Suppressor macrophage treated with lipopolysaccharide for 4 hours (primary cell): Measurements from ENCODE around the gene MGST3.
"Not testable (repeated sequence)": the region's sequence is repeated elsewhere in the genome, so short reads cannot be mapped to it uniquely, and the experiment has no call there.

ENCODE experiments used
- DNase-seq: peaks from one replicate; pipeline ENCODE4 v3.0.0-alpha.2; 2020

MGST3 gene

GRCh38 chr1:165659581-165659895 is 28.5 kb downstream of the MGST3 start:
- DNase-seq, result no peak

DNA sequence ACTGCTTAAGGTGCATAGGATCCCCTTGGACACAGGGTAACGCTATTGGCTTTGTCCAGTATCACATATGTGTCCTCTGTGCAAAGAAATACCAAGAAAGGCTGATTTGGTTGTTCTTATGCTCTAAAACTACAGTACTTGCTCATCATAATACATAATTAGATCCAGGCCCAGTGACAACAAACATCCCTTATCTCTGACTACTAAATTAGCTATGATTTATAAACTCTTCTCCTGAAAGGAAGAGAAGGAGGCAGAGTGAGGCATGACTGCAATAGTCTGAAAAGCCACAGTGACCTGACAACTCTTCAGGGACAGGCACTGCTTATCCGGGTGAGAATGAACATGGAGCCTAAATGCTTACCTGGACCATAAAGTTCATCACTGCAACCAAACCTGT is 30.7 kb downstream of the MGST3 start:
- DNase-seq, result no peak

- DNase-seq, result no peak
These were observed 31.2 kb downstream of the MGST3 start for GRCh38 chr1:165662186-165662585.

DNA sequence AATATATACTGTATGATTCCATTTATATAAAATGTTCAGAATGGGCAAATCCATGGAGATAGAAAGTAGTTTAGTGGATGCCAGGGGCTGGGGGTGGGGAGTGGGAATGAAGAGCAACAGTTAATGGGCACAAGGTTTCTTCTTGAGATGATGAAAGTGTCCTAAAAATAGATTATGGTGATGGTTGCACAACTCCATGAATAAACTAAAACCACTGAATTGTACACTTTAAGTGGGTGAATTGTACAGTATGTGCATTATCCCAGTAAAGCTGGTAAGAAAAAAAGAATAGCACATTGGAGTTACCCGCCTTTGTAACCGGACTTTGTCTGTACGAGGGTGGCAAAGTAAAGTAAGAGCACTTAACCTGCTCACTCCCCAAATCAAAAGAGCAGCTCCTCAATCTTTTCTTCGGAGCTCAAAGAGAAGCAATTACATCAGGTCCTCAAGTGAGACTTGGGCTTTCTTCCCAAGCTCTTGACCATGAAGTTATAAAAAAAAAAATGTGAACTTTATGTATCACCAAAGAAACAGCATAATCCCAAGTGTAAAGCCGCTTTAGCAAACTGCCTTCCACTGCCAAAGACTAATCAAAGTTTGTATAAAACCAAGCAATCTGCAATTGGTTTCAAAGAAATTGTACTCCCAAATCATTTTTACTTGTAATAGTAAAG is 35.3 kb downstream of the MGST3 start:
- peak; percentile 25 for DNase-seq

DNA sequence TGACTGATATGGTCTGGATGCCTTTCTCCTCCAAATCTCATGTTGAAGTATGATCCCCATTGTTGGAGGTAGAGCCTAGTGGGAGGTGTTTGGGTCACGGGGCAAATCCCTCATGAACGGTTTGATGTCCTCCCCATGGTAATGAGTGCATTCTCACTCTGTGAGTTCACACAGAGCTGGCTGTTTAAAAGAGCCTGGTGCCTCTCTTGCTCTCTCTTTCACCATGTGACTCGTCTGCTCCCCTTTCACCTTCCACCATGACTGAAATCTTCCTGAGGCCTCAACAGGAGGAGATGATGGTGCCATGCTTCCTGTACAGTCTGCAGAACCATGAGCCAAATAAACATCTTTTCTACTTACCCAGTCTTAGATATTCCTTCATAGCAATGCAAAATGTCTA is 37.1 kb downstream of the MGST3 start:
- DNase-seq, result no peak

GRCh38 chr1:165671526-165671925 is 40.5 kb downstream of the MGST3 start:
- peak; percentile 72 for DNase-seq

- DNase-seq, result peak; percentile 41
These were observed 43.6 kb downstream of the MGST3 start for GRCh38 chr1:165674599-165674998.

GRCh38 chr1:165675794-165676193 is 44.8 kb downstream of the MGST3 start:
- DNase-seq, result no peak

DNA sequence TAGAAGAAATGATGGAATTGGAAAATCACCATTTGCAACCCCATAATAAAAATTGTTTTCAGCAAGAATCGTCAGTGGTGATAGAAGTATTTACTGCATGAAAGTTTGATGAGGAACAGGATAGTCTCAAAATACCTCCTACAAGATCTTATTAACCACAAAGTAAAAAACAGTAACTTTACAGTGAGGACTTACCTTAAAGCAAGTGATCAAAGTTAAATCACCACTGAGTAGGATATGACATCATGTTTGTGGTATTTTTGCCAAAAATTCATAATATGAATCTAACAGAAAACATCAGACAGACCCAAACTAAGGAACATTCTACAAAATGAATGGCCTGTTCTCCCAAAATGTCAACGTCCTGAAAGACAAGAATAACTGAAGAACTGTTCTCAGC is 47.5 kb downstream of the MGST3 start:
- no peak for DNase-seq

GRCh38 chr1:165679282-165680036 is 48.4 kb downstream of the MGST3 start:
- no peak for DNase-seq

DNA sequence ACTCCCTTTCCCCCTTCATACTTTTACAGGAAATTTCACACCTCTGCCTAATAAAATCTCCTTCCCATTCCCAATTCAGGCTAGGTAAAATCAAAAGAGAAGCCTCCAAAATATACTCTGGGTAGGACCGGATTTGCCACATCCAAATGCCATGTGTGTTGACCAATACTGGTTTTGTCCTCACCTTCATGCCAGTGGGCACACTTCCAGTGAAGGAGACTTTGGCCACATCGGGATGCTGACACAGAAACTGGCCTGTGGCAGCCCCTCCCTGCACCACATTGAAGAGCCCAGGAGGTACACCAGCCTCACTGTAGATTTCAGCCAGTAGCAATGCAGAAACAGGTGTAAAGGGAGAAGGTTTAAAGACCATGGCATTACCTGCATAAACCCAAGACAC is 49.3 kb downstream of the MGST3 start:
- DNase-seq, result no peak

DNA sequence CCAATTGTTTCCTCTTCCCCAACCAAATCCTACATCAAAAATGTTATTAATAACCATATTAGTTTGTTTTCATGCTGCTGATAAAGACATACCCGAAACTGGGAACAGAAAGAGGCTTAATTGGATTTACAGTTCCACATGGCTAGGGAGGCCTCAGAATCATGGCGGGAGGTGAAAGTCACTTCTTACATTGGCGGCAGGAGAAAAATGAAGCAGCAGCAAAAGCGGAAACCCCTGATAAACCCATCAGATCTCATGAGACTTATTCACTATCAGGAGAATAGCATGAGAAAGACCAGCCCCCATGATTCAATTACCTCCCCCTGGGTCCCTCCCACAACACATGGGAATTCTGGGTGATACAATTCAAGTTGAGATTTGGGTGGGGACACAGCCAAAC is 49.7 kb downstream of the MGST3 start:
- not testable (repeated sequence) for DNase-seq

- no peak for DNase-seq
These were observed 52.9 kb downstream of the MGST3 start for GRCh38 chr1:165683848-165684485.

- peak; percentile 29 for DNase-seq
These were observed 55.3 kb downstream of the MGST3 start for GRCh38 chr1:165686121-165686970.

DNA sequence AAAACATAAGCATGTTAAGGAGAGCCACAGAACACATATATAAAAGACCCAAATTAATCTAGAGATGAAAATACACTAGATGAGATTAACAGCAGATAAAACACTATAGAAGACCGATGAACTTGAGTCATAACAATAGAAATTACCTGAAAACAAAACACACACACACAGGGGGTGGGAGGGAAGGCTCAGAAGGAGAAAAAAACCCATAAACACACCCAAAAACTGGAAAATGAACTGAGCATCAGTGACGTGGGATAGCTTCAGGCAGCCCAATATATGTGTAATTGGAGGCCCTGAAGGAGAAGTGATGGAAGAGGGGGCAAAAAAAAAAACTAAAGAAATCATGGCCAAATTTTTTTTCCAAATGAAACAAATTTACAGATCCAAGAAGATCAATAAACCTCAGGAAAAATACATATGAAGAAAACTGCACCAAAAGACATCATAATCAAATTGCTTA is 56.0 kb downstream of the MGST3 start:
- no peak for DNase-seq

GRCh38 chr1:165688046-165688445 is 57.0 kb downstream of the MGST3 start:
- DNase-seq, result no peak

DNA sequence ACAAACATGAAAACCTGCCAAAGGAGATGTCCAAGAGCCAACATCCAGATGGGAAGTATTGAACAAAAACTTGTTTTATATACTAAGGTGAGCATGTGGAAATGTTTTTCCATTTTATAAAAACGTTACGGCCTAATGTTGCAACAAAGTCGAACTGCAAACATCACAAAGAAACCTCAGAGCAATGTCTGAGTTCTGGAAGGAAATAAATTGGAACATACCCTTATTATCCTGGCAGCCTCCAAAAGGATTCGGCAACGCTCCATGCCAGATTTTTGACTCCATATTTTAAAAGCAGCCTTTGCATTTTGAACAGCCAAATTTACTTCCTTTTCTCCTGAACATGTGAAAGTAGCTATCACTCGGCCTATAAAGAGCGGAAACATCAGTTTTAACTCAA is 64.0 kb downstream of the MGST3 start:
- DNase-seq, result no peak

DNA sequence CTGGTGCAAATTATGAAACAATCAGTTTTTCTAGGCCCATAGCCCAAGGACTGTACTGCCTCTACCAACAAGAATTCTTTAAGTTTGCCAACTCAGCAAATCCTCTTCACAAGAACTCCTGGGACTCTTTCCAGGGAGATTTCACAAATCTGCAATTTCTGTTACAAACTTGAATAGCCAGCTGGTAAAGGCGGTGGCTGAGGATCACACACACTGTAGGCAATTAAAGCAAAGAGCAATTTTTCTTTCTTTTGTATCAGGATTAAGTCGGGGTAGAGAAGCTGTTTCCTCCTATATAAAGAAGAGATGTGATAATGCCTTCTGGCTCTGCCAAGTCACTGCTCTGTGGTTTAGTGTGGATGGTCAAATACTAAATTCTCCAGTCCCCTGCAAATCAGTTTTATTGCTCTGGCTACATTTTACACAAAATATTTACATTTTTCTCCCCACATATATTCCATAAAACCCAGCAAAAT is 65.6 kb downstream of the MGST3 start:
- no peak for DNase-seq

DNA sequence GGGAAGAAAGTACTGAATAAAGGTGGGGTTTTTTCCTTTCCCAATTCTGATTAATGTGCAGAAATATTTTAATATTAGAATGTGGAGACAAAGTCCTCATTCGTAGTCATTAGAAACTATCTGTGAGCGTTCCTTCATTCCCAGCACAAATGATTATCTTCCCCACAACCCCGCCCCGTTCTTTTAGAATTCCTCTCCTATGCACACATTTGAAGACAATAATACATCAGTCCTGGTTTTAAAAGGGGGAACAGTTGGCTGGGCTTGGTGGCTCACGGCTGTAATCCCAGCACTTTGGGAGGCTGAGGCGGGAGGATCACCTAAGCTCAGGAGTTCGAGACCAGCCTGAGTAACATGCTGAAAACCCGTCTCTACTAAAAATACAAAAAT is 66.5 kb downstream of the MGST3 start:
- no peak for DNase-seq

GRCh38 chr1:165697881-165698760 is 67.1 kb downstream of the MGST3 start, which contains the start of gene ALDH9A1:
ALDH9A1 (minus strand) TSS chr1:165698562; CDS start chr1:165698558, 4 bp downstream.
- DNase-seq, result peak; percentile 87

- DNase-seq, result no peak
These were observed 67.7 kb downstream of the MGST3 start for GRCh38 chr1:165698761-165699052.

DNA sequence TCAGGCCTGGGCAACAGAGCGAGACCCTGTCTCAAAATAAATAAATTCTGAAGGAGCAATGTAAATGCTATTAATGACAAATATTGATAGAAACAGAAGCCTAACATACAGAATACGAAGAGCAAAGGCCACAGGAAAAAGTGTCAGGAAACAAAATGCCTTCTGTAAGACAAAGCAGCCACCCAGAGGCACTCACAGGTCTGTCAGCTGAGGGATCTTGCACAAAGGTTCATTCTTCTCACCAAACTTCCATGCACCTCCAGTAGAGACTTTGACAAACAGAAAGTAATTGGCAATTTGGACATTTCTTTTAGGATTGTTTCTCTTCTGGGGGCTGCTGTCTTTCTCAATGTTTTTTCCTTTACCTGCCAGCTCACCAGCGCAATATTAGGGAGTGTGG is 68.5 kb downstream of the MGST3 start:
- no peak for DNase-seq
